GM19455 (cell line): ENCODE results near the gene GARRE1.
"Not testable (repeated sequence)": the region's sequence is repeated elsewhere in the genome, so short reads cannot be mapped to it uniquely, and the experiment has no call there.

Experiments
- ATAC-seq: cut with Tn5 transposase; IDR thresholded peaks from one replicate; pipeline ENCODE4 v1.9.1; 2021; ENCODE audit not compliant: unreplicated experiment

The GARRE1 gene, protein sequence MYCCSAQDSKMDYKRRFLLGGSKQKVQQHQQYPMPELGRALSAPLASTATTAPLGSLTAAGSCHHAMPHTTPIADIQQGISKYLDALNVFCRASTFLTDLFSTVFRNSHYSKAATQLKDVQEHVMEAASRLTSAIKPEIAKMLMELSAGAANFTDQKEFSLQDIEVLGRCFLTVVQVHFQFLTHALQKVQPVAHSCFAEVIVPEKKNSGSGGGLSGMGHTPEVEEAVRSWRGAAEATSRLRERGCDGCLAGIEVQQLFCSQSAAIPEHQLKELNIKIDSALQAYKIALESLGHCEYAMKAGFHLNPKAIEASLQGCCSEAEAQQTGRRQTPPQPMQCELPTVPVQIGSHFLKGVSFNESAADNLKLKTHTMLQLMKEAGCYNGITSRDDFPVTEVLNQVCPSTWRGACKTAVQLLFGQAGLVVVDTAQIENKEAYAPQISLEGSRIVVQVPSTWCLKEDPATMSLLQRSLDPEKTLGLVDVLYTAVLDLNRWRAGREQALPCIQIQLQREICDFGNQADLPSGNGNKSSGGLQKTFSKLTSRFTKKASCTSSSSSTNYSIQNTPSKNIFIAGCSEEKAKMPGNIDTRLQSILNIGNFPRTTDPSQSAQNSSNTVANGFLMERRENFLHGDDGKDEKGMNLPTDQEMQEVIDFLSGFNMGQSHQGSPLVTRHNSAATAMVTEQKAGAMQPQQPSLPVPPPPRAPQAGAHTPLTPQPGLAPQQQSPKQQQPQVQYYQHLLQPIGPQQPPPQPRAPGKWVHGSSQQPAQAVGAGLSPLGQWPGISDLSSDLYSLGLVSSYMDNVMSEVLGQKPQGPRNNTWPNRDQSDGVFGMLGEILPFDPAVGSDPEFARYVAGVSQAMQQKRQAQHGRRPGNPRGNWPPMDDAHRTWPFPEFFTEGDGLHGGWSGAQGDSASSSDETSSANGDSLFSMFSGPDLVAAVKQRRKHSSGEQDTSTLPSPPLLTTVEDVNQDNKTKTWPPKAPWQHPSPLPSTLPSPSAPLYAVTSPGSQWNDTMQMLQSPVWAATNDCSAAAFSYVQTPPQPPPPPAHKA (N-terminal part only)

DNA sequence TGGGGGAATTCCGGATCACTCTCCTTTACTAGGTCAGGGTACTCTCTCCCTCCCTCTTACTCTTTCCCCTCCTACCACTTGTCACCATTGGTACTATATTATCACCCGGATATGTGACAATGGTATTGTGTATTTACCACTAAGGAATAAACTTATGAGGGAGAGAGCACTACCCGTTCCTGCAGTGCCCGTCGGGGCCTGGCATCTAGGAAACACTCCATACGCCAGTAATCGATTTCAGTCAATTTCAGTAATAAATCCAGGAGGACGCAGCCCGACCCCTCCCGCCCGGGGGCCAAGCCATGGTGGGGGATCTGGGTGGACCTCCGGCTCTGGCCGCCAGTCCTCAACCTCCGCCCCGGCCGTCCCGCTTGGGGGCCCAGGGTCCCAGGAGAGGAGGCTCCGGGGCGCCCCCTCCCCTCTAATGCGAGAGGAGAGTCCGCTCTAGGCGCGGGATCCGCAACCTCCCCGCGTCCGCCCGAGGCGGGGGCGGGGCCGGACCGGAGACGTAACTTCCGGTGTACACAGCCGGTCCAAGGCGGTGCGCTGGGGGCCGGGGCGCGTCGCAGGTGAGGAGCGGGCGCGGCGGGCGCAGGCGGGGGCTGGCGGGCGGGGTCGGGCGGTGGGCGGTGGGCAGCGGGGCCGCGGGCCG is at the start of gene GARRE1:
TSS of gene GARRE1 (plus strand) at position 509 of the 652 bp plus-strand sequence. CDS start 45,920 bp downstream, outside the sequence.
- ATAC-seq, result peak; percentile 92

DNA sequence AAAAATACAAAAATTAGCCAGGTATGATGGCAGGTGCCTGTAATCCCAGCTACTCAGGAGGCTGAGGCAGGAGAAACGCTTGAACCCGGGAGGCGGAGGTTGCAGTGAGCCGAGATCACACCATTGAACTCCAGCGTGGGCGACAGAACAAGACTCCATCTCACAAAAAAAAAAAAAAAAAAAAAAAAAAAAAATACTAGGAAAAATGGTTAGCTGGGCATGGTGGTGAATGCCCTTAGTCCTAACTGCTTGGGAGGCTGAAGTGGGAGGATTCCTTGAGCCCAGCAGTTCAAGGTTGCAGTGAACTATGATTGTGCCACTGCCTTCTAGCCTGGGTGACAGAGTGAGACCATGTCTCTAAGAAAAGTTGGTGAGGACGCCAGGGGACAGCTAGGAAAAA is 49.0 kb upstream of the GARRE1 start:
- not testable (repeated sequence) for ATAC-seq

DNA sequence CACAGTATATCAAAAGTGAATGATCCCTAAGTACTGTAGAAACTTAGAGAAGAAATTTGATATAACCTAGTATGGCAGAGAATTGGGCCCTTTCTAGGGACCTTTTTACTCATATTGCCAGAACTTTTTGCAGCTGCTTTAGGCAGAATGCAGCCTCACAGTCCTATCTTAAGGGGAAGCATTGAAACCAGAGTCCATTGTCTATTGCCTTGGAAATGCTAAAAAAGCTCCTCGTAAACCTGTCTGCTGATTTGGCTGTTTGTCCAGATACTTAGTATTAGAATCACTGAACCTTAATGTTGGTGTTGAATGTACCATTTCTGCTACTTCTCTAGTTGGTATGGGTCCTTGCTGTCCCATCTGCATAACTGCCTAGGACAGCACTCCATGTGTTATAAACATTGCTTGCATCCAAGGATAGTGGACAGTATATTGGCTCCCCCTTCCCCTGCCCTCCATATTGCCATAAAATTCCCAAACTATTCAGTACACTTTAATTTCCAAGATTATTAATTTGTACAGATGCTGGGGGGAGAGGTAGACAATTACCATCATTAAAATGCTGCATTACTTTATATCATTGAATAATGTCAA is 46.0 kb upstream of the GARRE1 start:
- ATAC-seq, result no peak

DNA sequence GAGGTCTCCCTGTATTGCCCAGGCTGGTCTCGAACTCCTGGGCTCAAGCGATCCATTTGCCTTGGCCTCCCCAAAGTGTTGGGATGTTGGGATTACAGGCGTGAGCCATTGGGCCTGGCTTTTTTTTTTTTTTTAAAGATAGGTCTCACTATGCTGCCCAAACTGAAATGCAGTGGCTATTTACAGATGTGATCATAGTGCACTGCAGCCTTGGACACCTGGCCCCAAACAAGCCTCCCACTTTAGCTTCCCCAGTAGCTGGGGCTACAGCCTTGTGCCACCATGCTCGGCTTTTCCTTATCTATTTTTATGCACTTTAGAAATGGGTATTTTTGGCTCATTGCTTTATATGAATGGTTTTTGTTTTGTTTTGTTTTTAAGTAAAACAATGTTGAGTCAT is 44.6 kb upstream of the GARRE1 start:
- ATAC-seq, result no peak

DNA sequence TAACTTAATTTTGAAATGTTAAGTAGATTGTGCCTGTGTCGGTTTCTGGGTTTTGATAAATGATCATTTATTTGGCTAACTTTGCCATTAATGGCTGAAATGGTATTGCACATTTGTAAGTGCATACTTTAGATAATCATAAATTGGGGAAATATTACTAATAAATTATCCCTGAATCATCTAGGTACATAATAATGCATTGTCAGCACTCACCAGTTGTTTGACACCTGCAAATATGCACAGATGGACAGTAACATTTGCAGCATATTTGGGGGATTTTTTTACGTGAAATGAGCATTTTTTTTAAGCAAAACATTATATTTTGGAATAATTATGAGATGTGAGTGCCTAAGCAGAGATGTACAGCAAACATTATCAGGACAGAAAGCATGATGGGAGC is 41.1 kb upstream of the GARRE1 start:
- ATAC-seq, result no peak

DNA sequence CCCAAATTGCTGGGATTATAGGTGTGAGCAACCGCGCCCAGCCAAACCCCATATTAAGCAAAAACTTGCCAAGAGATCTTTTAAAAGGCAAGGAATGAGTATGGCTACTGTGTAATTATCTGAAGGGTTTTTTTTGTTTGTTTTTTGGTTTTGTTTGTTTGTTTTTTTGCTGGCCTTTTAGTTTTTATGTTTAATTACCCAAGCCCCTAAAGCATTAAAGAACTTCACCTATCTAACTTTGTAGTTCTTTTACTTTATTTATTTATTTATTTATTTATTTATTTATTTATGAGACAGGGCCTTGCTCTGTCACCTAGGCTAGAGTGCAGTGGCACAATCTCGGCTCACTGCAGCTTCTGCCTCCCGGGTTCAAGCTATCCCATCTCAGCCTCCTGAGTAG is 40.3 kb upstream of the GARRE1 start:
- no peak for ATAC-seq

DNA sequence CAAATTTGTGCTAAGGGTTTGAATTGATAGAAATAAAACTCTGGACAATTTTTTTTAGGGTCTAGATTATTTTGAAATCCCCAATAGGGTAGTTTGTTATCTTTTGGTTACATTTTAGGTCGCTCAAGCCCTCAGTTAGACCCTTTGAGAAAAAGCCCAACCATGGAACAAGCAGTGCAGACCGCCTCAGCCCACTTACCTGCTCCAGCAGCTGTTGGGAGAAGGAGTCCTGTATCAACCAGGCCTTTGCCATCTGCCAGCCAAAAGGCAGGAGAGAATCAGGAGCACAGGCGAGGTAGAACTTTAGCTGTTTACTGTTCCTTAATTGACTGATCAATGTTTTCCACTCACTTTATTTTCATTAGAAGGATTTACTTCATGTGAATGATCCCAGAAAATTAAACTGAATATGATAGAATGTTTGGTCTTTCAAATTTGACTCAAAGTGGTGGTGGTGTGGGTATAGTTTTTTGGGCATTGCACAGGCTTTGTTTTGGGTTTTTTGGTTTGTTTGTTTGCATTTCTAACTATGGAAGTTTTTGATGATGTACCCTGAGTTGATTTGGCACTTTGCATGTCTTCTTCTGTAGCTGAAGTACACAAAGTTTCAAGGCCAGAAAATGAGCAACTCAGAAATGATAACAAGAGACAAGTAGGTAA is 39.2 kb upstream of the GARRE1 start:
- no peak for ATAC-seq

DNA sequence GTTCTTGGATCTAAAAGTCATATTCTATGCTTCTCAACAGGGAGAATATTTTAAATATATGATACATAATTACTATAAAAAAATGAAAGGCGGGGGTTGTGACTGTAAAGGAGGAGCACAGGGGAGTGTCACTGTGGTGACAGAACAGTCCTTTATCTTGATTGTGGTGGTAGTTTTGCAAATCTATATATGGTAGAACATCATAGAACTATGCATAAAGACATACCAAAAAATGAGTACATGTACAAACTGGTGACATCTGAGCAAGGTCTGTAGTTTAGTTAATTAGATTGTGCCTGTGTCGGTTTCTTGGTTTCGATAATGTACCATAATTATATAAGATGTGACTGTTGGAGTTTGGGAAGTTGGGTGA is 38.7 kb upstream of the GARRE1 start:
- ATAC-seq, result no peak

DNA sequence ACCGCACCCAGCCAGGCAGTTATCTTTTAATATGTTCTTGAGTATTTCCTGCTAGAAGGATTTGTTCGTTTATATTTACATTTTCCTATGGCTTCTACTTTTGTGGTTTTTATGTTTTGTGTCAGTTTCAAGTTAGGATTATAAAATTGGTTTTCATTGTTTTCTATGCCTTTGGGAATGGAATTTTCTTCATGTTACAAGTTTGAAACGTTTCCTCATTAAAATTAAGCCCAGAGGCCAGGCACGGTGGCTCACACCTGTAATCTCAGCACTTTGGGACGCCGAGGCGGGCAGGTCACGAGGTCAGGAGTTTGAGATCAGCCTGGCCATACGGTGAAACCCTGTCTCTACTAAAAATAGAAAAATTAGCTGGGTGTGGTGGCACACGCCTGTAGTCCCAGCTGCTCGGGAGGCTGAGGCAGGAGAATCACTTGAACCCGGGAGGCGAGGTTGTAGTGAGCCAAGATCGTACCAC is 37.6 kb upstream of the GARRE1 start:
- not testable (repeated sequence) for ATAC-seq

DNA sequence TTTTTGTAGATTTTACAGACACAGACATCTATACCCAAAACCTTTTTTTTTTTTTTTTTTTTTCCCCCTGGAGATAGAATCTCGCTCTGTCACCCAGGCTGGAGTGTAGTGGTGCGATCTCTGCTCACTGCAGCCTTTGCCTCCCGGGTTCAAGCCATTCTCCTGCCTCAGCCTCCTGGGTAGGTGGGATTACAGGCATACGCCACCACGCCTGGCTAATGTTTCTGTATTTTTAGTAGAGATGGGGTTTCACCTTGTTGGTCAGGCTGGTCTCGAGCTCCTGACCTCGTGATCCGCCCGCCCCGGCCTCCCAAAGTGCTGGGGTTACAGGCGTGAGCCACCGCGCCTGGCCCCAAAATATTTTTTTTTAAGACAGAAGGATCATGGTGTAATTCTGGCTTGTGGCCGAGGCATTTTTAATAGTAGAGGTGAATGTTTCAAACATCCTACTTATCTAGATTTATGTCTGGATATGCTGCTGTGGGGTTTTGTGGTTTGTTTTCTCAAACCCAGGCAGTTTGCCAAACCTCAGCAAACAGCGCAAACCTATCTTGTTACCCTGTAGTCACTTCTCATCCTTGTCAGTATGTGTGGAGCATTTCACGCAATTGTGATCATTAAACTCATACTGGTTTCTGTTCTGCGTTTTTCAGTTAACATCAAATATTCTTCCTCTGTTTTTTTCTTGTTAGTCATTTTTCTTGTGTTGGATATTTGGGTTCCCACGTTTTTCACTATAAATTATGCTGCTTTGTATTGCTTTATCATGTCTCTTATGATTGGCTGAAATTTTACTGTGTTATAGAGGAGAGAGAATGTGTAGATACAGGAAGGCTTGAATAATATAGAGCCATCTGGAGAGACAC is 36.2 kb upstream of the GARRE1 start:
- ATAC-seq, result no peak

DNA sequence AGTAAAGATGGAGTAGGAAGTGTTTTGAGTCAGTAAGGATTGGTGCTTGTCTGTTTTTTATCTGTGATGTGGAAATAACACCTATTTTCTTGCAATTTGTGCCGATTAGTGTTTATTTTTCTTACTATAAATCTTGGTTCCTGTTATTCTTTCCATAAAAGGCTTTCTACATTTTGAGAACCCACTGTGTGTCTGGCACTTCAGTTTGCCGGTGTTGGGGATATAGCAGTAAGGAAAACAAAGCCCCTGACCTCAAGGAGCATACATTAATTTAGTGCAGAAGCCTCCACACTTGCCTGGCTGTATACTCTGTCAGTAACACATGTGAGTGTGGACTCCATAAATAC is 35.6 kb upstream of the GARRE1 start:
- no peak for ATAC-seq

DNA sequence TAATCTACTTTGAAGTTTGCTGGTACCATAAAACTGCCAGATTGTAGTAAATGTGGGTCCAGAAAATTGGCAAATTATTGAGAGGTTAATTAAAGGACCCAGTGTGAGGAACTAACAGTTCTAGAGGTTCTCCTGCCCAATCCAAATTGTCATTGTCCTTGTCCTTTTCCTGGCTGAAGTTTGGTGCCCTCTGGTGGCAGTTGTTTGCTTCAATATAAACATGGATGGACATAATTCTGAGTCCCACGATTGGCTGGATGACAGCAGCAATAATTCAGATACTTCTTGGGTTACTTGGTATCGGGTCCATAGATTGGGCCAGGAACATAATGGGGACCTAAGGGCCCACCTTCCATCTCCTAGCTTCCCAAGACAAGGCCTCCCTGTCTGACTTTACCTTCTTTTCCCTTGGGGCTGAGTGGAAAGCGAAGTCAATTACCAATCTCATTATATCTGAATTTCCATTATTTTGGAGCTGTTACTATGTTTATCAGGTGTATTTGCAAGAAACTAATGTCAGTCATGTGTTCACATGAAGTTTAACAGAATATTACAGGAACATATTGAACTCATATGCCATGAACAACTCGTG is 33.8 kb upstream of the GARRE1 start:
- ATAC-seq, result no peak

DNA sequence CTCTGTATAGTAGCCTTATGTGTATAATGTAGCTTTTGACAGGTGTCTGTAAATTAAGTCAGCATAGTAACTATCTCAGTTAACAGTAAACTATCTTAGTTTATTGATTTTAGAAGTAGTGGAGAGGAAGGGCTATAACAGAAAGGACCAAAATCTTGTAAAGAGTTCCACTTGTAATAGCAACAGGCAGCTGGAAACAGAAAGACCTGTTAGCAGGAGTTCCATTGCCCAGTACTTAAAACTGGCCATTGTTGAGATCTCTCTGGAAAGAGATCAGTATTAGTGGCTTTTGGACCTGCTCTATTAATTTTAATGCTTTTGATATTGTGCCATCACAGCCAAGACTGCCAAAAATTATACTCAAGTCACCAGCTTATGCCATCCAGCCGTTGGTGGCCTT is 32.0 kb upstream of the GARRE1 start:
- no peak for ATAC-seq

DNA sequence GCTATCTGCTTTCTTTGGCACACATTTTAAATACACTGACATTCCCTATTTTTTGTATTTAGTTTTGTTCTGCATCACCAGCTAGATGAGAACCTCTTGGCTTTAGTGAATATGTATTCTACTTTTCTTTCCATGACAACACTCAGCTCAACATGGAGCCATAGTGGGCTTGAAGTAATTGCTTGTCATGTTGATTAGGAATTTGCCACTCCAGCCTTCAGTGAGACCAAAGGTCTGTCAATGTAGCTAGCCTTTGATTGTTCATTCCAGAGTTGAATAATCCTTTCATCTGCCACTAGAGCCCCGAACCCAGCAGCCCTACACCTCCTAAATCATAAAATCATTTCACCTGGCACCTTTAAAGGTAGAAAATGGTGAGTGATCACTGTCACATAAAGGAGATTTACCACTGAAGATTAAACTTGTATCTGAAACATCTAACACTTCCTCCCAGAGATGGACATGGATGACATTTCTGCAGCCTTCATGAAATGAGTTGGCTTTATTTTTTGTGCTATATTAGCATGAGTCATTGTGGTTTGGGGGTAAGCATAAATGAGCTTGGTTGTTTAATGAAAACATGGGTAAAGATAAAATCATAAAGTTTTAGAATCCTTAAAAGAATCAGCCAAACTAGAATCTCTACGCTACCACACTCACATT is 29.2 kb upstream of the GARRE1 start:
- no peak for ATAC-seq

DNA sequence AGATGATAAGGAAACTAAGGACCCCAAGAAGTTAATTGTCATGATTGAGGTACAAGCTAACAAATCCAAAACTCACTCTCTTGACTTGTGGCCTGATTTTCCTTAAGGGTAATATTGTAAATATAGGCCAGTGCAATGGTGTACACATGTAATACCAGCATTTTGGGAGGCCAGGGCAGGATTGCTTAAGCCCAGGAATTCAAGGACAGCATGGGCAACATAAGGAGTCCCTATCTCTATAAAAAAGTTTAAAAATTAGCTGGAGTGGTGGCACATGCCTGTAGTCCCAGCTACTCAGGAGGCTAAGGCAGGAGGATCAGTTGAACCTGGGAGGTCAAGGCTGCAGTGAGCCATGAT is 28.7 kb upstream of the GARRE1 start:
- no peak for ATAC-seq

DNA sequence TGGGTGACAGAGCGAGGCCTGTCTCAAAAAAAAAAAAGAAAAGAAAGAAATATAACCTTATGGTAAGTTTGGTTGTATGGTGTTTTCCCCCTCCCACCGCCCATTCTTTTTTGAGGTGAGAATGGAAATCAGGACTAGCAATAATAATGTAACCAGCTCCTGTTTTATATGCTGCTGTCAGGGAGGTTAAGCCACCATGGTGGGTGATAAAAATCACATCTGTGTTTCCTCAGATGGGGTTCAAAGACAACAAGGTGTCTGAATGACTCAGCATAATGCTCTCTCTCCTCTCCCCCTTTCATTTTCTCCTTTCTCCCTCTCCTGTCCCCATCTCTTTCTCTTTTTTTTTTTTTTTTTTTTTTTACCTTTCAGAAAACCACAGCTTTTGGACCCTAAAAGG is 28.3 kb upstream of the GARRE1 start:
- ATAC-seq, result no peak

DNA sequence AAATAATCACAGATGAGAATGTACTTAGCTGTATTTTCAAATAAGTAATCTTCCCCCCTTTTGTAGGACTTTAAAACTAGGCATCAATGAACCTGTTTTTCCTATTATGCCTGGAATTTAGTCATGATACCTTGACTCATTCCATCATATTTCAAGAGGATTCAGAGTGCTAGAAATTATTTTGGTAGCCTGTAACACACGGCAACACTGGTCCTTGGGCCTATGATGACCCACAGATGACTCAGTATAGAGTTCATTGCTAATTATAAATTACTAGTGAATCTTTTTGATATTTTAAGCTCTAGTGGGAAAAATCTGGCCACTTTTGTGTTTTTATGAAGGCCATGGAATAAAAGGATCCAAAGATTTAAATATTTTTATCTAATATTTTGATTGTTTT is 26.0 kb upstream of the GARRE1 start:
- no peak for ATAC-seq

DNA sequence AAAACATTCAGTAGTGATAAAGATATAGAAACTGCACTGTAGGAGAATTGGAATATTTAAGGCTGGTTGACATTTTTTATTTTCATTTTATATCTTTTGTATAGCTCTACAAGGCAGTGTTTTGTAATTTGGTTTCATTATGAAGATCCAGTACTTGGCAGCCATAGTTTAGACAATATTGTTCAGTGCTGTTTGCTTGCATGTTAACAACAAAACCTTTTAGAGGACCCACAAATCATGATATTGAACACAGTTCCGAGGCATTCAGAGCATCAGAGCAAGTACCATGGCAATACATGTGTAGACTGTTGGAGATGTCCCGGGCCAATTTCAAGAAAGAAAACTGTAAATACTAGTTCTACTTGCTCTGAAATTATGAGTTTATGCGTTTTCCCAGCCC is 25.6 kb upstream of the GARRE1 start:
- ATAC-seq, result no peak

DNA sequence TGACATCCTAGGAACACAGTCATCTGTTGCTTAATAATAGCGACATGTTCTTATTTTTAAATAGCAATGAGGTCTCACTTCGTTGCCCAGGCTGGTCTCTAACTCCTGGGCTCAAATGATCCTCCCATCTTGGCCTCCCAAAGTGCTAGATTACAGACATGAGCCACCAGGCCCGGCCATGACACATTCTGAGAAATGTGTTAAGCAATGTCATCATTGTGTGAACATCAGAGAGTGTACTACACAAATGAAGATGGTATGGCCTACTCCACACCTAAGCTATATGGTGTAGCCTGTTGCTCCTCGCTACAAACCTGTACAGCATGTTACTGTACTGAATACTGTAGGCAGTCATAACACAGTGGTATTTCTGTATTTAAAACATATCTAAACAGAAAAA is 24.6 kb upstream of the GARRE1 start:
- ATAC-seq, result no peak
